Endothelial cell (in vitro differentiated cells): ENCODE results near the gene SEC14L1. TPM values are rescaled to one million over a fixed set of nuclear protein-coding genes. Genes with fewer than 3 reads are reported as not detected.
A peak's percentile ranks its signal among the peaks of the same experiment; 100 is the strongest.

Experiments
- DNase-seq: peaks from one replicate; pipeline ENCODE4 v3.0.0; 2021; ENCODE audit warnings: low spot score
- H3K27ac Mint-ChIP-seq: one replicate; pipeline ENCODE4 v1.8.0; 2021; ENCODE audit warnings: mixed read lengths, inconsistent platforms; ENCODE audit not compliant: unreplicated experiment
- H3K27me3 Mint-ChIP-seq: one replicate; pipeline ENCODE4 v1.8.0; 2021; ENCODE audit warnings: mild to moderate bottlenecking, moderate library complexity, mixed read lengths, inconsistent platforms; ENCODE audit not compliant: unreplicated experiment
- H3K36me3 Mint-ChIP-seq: one replicate; pipeline ENCODE4 v1.8.0; 2021; ENCODE audit warnings: mild to moderate bottlenecking, low read depth, mixed read lengths, inconsistent platforms; ENCODE audit not compliant: unreplicated experiment
- H3K4me1 Mint-ChIP-seq: one replicate; pipeline ENCODE4 v1.8.0; 2021; ENCODE audit warnings: mild to moderate bottlenecking, mixed read lengths, inconsistent platforms; ENCODE audit not compliant: unreplicated experiment
- H3K4me3 Mint-ChIP-seq: one replicate; pipeline ENCODE4 v1.8.0; 2021; ENCODE audit warnings: mild to moderate bottlenecking, mixed read lengths, inconsistent platforms; ENCODE audit not compliant: unreplicated experiment
- H3K9me3 Mint-ChIP-seq: one replicate; pipeline ENCODE4 v1.8.0; 2021; ENCODE audit warnings: mixed read lengths, inconsistent platforms; ENCODE audit not compliant: unreplicated experiment
- total RNA-seq: library from RNA; stranded (reverse); fragmentation: NEBNext Ultra II Directional; extraction: Animal tissue kit (Norgen Biotek cat#: 25700); gene quantifications from one replicate; pipeline ENCODE4 v1.2.1, GENCODE V29; 2021; ENCODE audit not compliant: unreplicated experiment
- TF ChIP-seq, protein P1 (sequence below): fragments of 200-600 bp; sonication (generic); IDR thresholded peaks from one replicate; pipeline ENCODE4 v1.5.0; 2021; ENCODE audit warnings: antibody characterized with exemption; ENCODE audit not compliant: unreplicated experiment

Gene SEC14L1
- total RNA-seq, 1 donor from 2014 or later: 315 TPM

DNA sequence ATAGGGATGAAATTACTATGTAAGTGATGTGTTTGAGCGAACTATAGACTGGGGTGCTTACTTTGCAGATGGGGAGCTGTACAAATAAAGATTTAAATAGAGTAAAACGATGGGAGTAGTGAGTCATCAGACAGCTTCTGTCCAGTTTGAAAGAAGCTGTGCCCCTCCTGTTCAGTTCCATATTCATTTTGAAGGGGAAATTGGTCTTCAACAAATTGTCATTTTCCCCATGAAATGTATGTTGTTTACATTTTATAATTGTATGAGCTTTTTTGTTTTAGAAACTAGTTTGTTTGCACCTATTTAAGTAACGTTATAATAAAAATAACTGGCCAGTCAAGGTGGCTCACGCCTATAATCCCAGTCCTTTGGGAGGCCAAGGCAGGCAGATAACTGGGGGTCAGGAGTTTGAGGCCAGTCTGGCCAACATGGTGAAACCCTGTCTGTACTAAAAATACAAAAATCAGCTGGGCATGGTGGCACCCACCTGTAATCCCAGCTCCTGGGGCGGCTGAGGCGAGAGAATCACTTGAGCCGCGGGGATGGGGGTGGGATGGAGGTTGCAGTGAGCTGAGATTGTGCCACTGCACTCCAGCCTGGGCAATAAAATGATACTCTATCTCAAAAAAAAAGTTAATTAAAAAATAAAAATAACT, 20.2 kb downstream of the SEC14L1 start:
- Mint-ChIP-seq H3K9me3 (no peaks in the 10 kb centered on the region), H3K4me1 (peaks cover 69% of the 10 kb centered on the region), H3K4me3 (no peak overlapping the region), H3K36me3 (peaks cover 47% of the 10 kb centered on the region), H3K27me3 (peaks cover 7% of the 10 kb centered on the region), H3K27ac (peak overlapping the region; percentile 72)
- DNase-seq: no peak
- TF ChIP-seq, protein P1, sequence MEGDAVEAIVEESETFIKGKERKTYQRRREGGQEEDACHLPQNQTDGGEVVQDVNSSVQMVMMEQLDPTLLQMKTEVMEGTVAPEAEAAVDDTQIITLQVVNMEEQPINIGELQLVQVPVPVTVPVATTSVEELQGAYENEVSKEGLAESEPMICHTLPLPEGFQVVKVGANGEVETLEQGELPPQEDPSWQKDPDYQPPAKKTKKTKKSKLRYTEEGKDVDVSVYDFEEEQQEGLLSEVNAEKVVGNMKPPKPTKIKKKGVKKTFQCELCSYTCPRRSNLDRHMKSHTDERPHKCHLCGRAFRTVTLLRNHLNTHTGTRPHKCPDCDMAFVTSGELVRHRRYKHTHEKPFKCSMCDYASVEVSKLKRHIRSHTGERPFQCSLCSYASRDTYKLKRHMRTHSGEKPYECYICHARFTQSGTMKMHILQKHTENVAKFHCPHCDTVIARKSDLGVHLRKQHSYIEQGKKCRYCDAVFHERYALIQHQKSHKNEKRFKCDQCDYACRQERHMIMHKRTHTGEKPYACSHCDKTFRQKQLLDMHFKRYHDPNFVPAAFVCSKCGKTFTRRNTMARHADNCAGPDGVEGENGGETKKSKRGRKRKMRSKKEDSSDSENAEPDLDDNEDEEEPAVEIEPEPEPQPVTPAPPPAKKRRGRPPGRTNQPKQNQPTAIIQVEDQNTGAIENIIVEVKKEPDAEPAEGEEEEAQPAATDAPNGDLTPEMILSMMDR: no peak

GRCh38 chr17:77161953-77162352, 21.2 kb downstream of the SEC14L1 start:
- peaks cover 7% of the 10 kb centered on the region for H3K27me3 Mint-ChIP-seq
- peaks cover 46% of the 10 kb centered on the region for H3K36me3 Mint-ChIP-seq
- H3K4me3 Mint-ChIP-seq: peak overlapping the region; percentile 83

GRCh38 chr17:77163001-77163400, 22.2 kb downstream of the SEC14L1 start:
- Mint-ChIP-seq H3K9me3 (peaks cover 7% of the 10 kb centered on the region), H3K36me3 (peaks cover 50% of the 10 kb centered on the region), H3K4me3 (peak overlapping the region; percentile 83), H3K4me1 (peaks cover 75% of the 10 kb centered on the region), H3K27me3 (peaks cover 7% of the 10 kb centered on the region), H3K27ac (peak overlapping the region; percentile 80)
- no peak for DNase-seq
- TF ChIP-seq, protein P1: no peak

More at GRCh38 chr17:77161953-77162352, 21.2 kb downstream of the SEC14L1 start:
- TF ChIP-seq, protein P1: no peak
- Mint-ChIP-seq H3K27ac (peak overlapping the region; percentile 80), H3K9me3 (no peaks in the 10 kb centered on the region), H3K4me1 (peaks cover 73% of the 10 kb centered on the region)
- no peak for DNase-seq

GRCh38 chr17:77163511-77164280, 22.9 kb downstream of the SEC14L1 start:
- Mint-ChIP-seq H3K4me3 (peak overlapping the region; percentile 43), H3K36me3 (peaks cover 52% of the 10 kb centered on the region), H3K9me3 (peaks cover 10% of the 10 kb centered on the region), H3K4me1 (peaks cover 75% of the 10 kb centered on the region), H3K27me3 (peaks cover 8% of the 10 kb centered on the region), H3K27ac (peak overlapping the region; percentile 80)
- TF ChIP-seq, protein P1: no peak
- DNase-seq: no peak
